BE2C (cell line): ENCODE results near the gene FAM53B.

ENCODE experiments used
- DNase-seq: peaks from one replicate; pipeline ENCODE4 v3.0.0-alpha.2; 2020
- H3K27me3 ChIP-seq: fragments of 250-450 bp; sonication (Bioruptor Pico); 2 replicates; pipeline ENCODE4 v1.5.1; 2020; ENCODE audit warnings: mild to moderate bottlenecking
- H3K36me3 ChIP-seq: fragments of 250-450 bp; sonication (Bioruptor Pico); 2 replicates; pipeline ENCODE4 v1.5.1; 2020; ENCODE audit warnings: mild to moderate bottlenecking
- H3K4me1 ChIP-seq: fragments of 250-450 bp; sonication (Bioruptor Pico); 2 replicates; pipeline ENCODE4 v1.5.1; 2020
- H3K4me3 ChIP-seq: 2 replicates; pipeline ENCODE4 v1.5.1; 2011; ENCODE audit warnings: low read depth, low read length
- H3K9me3 ChIP-seq: fragments of 250-450 bp; sonication (Bioruptor Pico); 2 replicates; pipeline ENCODE4 v1.5.1; 2020
- TF ChIP-seq, protein P1 (sequence below): IDR thresholded peaks from 2 replicates; pipeline ENCODE4 v1.5.1; 2012; ENCODE audit warnings: mild to moderate bottlenecking, low read depth, low read length

Gene FAM53B

GRCh38 chr10:124686707-124687376 lies 57.3 kb downstream of the FAM53B start:
- no peaks in the 10 kb centered on the region for H3K4me1 ChIP-seq

DNA sequence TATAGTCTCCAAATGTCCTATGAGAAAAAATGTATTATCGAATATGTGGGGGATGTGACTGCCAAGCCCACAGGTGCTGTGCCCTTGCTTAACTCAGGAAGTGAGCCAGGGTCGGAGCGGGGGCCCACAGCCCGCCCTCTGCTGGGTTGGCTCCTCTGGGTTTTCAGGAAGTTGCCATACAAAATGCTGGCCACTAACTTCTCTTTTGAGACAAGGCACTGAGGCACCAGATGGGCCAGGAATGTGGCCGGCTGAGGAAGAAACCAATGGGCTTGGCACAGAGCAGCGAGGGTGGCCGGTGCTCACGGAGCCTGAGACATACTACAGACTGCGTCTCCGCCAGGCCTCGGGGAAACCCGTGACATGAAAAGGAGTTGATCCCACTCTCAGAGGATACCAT lies 58.9 kb downstream of the FAM53B start:
- TF ChIP-seq, protein P1, sequence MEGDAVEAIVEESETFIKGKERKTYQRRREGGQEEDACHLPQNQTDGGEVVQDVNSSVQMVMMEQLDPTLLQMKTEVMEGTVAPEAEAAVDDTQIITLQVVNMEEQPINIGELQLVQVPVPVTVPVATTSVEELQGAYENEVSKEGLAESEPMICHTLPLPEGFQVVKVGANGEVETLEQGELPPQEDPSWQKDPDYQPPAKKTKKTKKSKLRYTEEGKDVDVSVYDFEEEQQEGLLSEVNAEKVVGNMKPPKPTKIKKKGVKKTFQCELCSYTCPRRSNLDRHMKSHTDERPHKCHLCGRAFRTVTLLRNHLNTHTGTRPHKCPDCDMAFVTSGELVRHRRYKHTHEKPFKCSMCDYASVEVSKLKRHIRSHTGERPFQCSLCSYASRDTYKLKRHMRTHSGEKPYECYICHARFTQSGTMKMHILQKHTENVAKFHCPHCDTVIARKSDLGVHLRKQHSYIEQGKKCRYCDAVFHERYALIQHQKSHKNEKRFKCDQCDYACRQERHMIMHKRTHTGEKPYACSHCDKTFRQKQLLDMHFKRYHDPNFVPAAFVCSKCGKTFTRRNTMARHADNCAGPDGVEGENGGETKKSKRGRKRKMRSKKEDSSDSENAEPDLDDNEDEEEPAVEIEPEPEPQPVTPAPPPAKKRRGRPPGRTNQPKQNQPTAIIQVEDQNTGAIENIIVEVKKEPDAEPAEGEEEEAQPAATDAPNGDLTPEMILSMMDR = no peak
- Histone ChIP-seq H3K4me3 (no peak overlapping the region), H3K36me3 (peaks cover 34% of the 10 kb centered on the region), H3K4me1 (no peaks in the 10 kb centered on the region), H3K27me3 (no peaks in the 10 kb centered on the region), H3K9me3 (no peaks in the 10 kb centered on the region)
- DNase-seq = no peak

More at GRCh38 chr10:124686707-124687376, 57.3 kb downstream of the FAM53B start:
- no peak overlapping the region for H3K4me3 ChIP-seq
- no peaks in the 10 kb centered on the region for H3K9me3 ChIP-seq
- DNase-seq = no peak
- H3K36me3 ChIP-seq = peaks cover 24% of the 10 kb centered on the region
- no peaks in the 10 kb centered on the region for H3K27me3 ChIP-seq
- TF ChIP-seq, protein P1 = no peak

DNA sequence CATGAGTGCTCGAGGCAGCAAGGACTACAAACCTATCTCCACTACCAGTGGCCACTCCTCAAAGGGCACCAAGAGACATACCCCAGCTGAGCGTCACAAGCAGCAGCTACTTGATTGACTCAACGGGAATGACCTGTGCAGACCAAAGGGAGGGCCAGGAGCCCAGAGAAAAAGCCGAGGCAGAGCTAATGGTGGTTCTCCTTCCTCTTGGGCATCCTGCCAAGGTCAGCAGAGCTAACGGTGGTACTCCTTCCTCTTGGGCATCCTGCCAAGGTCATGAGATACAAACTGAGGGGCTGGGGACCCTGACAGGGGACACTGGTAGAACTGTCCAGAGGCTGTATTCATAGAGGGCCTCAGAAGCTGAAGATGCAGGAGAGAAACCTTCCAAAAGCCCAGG lies 60.4 kb downstream of the FAM53B start:
- Histone ChIP-seq H3K27me3 (no peaks in the 10 kb centered on the region), H3K9me3 (no peaks in the 10 kb centered on the region), H3K4me3 (no peak overlapping the region), H3K36me3 (peaks cover 30% of the 10 kb centered on the region), H3K4me1 (0 out of 2 replicates have a peak, but pooled peaks cover under 1% of the 10 kb centered on the region)
- no peak for DNase-seq
- TF ChIP-seq, protein P1 = no peak

- Histone ChIP-seq H3K4me3 (no peak overlapping the region), H3K9me3 (no peaks in the 10 kb centered on the region), H3K27me3 (no peaks in the 10 kb centered on the region), H3K4me1 (peaks cover 12% of the 10 kb centered on the region), H3K36me3 (peaks cover 36% of the 10 kb centered on the region)
- DNase-seq = no peak
- TF ChIP-seq, protein P1 = no peak
Observed at GRCh38 chr10:124681626-124682552, 62.3 kb downstream of the FAM53B start.

DNA sequence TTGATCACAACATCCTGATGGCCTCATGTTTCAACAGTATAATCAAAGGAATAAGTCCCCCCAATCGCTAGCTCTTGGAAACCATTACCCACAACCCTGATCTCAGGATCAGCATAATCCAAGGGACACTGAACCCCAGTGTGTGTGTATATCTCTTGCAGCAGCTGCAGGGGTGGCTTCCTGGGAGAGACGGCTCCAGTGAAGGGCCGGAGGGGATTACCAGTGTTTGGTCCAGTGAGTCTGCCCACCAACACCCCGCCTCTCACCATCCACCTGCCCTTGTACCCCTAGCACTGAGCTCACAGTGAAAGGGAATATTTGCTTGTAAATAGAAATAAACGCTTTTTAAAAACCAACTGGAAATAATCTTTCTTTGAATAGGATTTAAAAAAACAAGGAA lies 63.1 kb downstream of the FAM53B start:
- Histone ChIP-seq H3K27me3 (no peaks in the 10 kb centered on the region), H3K9me3 (no peaks in the 10 kb centered on the region)

More for the DNA sequence above, 63.1 kb downstream of the FAM53B start:
- no peak for DNase-seq
- H3K4me1 ChIP-seq = peaks cover 12% of the 10 kb centered on the region
- H3K4me3 ChIP-seq = no peak overlapping the region
- peaks cover 36% of the 10 kb centered on the region for H3K36me3 ChIP-seq
- TF ChIP-seq, protein P1 = no peak
